OCI-LY3 (cell line): ENCODE results near the gene TNNT3.

ENCODE experiments used
- H2AFZ ChIP-seq: fragments of 200-600, 300-600 bp; shearing (Covaris generic); 2 replicates; pipeline ENCODE4 v1.6.0; 2014; ENCODE audit warnings: antibody characterized with exemption, low read depth, low read length
- H3K27ac ChIP-seq: fragments of 200-600, 300-600 bp; sonication (generic); 2 replicates; pipeline ENCODE4 v1.5.1; 2014; ENCODE audit warnings: mild to moderate bottlenecking, low read length, moderate library complexity, mixed read lengths
- H3K27me3 ChIP-seq: fragments of 200-600, 300-600 bp; sonication (generic); 2 replicates; pipeline ENCODE4 v1.6.1; 2014; ENCODE audit warnings: low read depth, low read length, mixed read lengths
- H3K36me3 ChIP-seq: fragments of 200-600, 300-600 bp; sonication (generic); replicated peaks from 2 replicates; pipeline ENCODE3; 2014; ENCODE audit warnings: low read depth, low read length, mixed read lengths
- H3K4me1 ChIP-seq: fragments of 300-600, 200-600 bp; sonication (generic); 2 replicates; pipeline ENCODE4 v1.6.1; 2014; ENCODE audit warnings: low read length, mixed read lengths
- H3K4me2 ChIP-seq: fragments of 200-600, 300-600 bp; sonication (generic); 2 replicates; pipeline ENCODE4 v1.6.1; 2014; ENCODE audit warnings: low read length, mixed read lengths
- H3K4me3 ChIP-seq: fragments of 300-600, 200-600 bp; sonication (generic); 2 replicates; pipeline ENCODE4 v1.5.1; 2014; ENCODE audit warnings: antibody characterized with exemption, mild to moderate bottlenecking, low read length, moderate library complexity
- H3K79me2 ChIP-seq: fragments of 300-600, 200-600 bp; shearing (Covaris generic); 2 replicates; pipeline ENCODE4 v1.6.1; 2014; ENCODE audit warnings: mild to moderate bottlenecking, low read length, mixed read lengths
- H3K9ac ChIP-seq: fragments of 300-600, 200-600 bp; shearing (Covaris generic); 2 replicates; pipeline ENCODE4 v1.6.0; 2014; ENCODE audit warnings: mild to moderate bottlenecking, low read length, moderate library complexity
- H3K9me3 ChIP-seq: fragments of 200-600, 300-600 bp; shearing (Covaris generic); 2 replicates; pipeline ENCODE4 v1.6.1; 2014; ENCODE audit warnings: low read length, mixed read lengths; ENCODE audit not compliant: insufficient read depth
- H4K20me1 ChIP-seq: fragments of 200-600, 300-600 bp; sonication (generic); 2 replicates; pipeline ENCODE4 v1.6.1; 2016; ENCODE audit warnings: low read length, mixed read lengths; ENCODE audit not compliant: insufficient read depth
- CTCF ChIP-seq: fragments of 200-600, 300-600 bp; sonication (generic); IDR thresholded peaks from 2 replicates; pipeline ENCODE4 v1.5.1; 2014; ENCODE audit warnings: antibody characterized with exemption, low read length, low read depth
- EZH2phosphoT487 ChIP-seq: fragments of 200-600 bp; shearing (Covaris generic); IDR thresholded peaks from 2 replicates; pipeline ENCODE4 v1.6.1; 2018; ENCODE audit warnings: antibody characterized with exemption, mixed run types, low read depth

The TNNT3 gene

DNA sequence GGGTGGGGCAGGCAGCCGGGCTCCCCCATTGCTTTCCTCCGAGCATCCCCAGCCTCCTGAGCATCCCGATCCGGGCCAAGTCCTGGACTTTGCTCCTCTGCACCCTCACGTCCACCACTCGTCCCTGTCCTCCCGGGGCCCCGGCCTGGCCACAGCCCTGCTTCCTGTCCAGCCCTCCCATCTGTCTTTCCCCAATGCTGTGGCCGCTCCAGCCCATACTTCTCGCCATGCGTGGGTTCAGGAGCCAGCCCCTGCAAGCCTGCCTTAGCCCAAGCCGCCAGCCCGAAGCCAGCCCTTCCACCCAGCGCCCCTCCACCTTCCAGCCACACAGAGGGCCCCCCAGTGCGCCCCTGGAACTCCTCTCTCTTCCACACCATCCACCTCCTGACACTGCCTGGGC, 51.5 kb downstream of the TNNT3 start:
- Histone ChIP-seq H4K20me1 (no peaks in the 10 kb centered on the region), H2AFZ (no peak overlapping the region), H3K9me3 (no peaks in the 10 kb centered on the region), H3K4me3 (no peak overlapping the region), H3K79me2 (no peaks in the 10 kb centered on the region), H3K4me2 (no peak overlapping the region), H3K36me3 (no peaks in the 10 kb centered on the region), H3K27me3 (no peaks in the 10 kb centered on the region), H3K4me1 (no peaks in the 10 kb centered on the region), H3K9ac (no peak overlapping the region), H3K27ac (no peak overlapping the region)
- TF ChIP-seq CTCF: no peak
- TF ChIP-seq EZH2phosphoT487: no peak

GRCh38 chr11:1975185-1975584, 55.7 kb downstream of the TNNT3 start:
- no peaks in the 10 kb centered on the region for H3K27me3 ChIP-seq
- H3K79me2 ChIP-seq: no peaks in the 10 kb centered on the region
- TF ChIP-seq EZH2phosphoT487 (no peak), CTCF (no peak)
- H3K36me3 ChIP-seq: no peaks in the 10 kb centered on the region
- no peak overlapping the region for H3K4me2 ChIP-seq
- H3K4me1 ChIP-seq: no peaks in the 10 kb centered on the region
- H4K20me1 ChIP-seq: no peaks in the 10 kb centered on the region
- no peak overlapping the region for H2AFZ ChIP-seq
- H3K9me3 ChIP-seq: no peaks in the 10 kb centered on the region
- H3K4me3 ChIP-seq: no peak overlapping the region
- H3K27ac ChIP-seq: no peak overlapping the region
- no peak overlapping the region for H3K9ac ChIP-seq

DNA sequence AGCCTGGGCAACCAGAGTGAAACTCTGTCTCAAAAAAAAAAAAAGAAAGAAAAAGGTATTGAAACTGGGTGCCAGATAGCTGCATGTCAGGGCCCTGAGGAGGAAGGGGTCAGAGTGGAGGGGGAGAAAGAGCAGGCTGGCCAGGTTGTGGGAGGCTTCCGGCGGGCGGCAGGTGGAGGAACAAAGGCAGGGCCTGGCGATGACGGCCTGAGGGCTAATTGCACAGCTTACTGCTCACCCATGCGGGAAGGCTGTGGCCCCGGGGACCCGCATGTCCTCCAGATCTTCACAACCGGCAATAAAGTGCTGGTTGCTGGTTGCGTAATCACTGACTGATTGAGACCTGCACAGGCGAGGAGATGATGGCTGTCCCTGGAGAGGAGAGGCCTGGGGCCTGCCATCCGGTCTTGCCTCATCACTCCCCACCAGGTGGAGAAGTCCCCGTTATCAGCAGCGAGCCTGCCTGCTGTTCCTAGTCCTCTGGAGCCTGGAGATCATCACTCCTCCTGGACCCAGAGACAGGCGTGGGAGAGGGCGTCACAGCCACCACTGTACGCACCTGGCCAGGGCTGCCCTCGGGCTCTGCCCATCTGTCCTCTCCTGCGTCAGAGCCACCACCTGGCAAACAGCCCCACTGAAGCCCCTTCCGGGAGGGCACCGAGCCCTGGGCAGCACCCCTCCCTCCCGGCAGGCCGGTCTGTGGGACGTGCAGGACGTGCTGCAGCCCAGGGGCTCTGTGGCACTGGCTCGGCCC, 59.4 kb downstream of the TNNT3 start:
- H3K79me2 ChIP-seq: no peaks in the 10 kb centered on the region
- no peaks in the 10 kb centered on the region for H3K36me3 ChIP-seq
- TF ChIP-seq EZH2phosphoT487 (no peak), CTCF (no peak)
- no peak overlapping the region for H3K4me2 ChIP-seq
- H2AFZ ChIP-seq: no peak overlapping the region
- H4K20me1 ChIP-seq: no peaks in the 10 kb centered on the region
- H3K9ac ChIP-seq: no peak overlapping the region
- H3K27me3 ChIP-seq: no peaks in the 10 kb centered on the region
- no peaks in the 10 kb centered on the region for H3K4me1 ChIP-seq
- H3K4me3 ChIP-seq: no peak overlapping the region
- no peaks in the 10 kb centered on the region for H3K9me3 ChIP-seq
- H3K27ac ChIP-seq: no peak overlapping the region

DNA sequence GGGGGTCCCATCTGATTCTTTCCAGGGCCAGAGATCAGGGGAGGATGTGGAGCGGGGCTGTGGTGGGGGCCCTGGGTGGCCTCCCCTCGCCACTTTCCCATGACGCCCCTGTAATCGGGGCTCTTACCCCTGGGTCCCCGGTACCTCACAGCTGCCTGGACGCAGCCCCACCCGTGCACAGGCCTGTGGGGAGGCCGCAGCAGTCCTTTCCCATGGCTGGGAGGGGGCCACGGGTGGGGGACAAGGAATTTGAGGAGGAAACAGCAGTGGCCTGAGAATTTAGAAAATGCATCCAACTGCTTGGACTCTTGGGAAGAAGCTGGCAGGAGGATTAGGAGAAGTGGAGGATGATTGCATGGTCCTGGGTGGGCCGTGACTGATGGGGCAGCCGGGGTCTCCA, 60.1 kb downstream of the TNNT3 start:
- H3K4me1 ChIP-seq: no peaks in the 10 kb centered on the region
- H3K27me3 ChIP-seq: no peaks in the 10 kb centered on the region
- no peak overlapping the region for H3K4me2 ChIP-seq
- no peak overlapping the region for H3K4me3 ChIP-seq
- H2AFZ ChIP-seq: no peak overlapping the region
- H3K27ac ChIP-seq: no peak overlapping the region
- H4K20me1 ChIP-seq: no peaks in the 10 kb centered on the region
- no peaks in the 10 kb centered on the region for H3K9me3 ChIP-seq
- no peaks in the 10 kb centered on the region for H3K36me3 ChIP-seq
- no peak for TF ChIP-seq CTCF
- no peak for TF ChIP-seq EZH2phosphoT487
- no peak overlapping the region for H3K9ac ChIP-seq
- H3K79me2 ChIP-seq: no peaks in the 10 kb centered on the region
